Measurements from ENCODE around the gene GIPC2. TPM values are rescaled to one million over a fixed set of nuclear protein-coding genes. Genes with fewer than 3 reads are reported as not detected.
"Not testable (repeated sequence)": the region's sequence is repeated elsewhere in the genome, so short reads cannot be mapped to it uniquely, and the experiment has no call there.

The GIPC2 gene
- total and polyA plus RNA-seq, 11 donors: 0.99 to 4.0 (median 2.5) TPM

DNA sequence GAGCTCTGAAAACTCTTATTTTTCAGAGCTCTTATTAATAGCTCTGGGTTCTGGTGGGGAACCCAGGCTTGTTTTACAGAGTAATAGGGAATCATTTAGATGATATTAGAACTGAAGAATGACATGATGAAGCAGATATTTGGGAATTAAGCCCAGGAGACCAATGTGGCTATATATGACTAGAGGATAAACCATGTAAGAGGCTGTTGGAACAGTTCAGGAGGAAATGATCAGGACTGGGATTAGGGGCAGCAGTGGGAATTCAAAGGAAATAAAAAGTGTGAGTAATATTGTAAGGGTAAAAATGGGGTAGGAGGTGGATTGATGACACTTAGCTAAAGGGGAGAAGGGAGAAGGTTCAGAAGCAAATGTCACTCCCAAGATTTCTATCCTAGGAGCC is 58.6 kb downstream of the GIPC2 start:
- peak overlapping the region in 3 of 12 donors; percentile 14 to 37 (median 35) for H3K27ac ChIP-seq
- intact Hi-C loops (cut with DNase I): loop anchor here in 3 of 10 donors (5.0 to 10.0 kb wide), 3 partner anchors 57 to 70 kb away; partner anchors contain the start of gene GIPC2 (in 2 of the 3)
- no peak overlapping the region for H3K4me3 ChIP-seq
- no peaks in the 10 kb centered on the region for H3K27me3 ChIP-seq
- no peaks in the 10 kb centered on the region for H3K9me3 ChIP-seq
- peaks cover 0 to 33% (median 17%) of the 10 kb centered on the region in 12 donors for H3K4me1 ChIP-seq
- DNase-seq (no peak), ATAC-seq (no peak)
- H3K36me3 ChIP-seq: no peaks in the 10 kb centered on the region
- TF ChIP-seq, protein P1, sequence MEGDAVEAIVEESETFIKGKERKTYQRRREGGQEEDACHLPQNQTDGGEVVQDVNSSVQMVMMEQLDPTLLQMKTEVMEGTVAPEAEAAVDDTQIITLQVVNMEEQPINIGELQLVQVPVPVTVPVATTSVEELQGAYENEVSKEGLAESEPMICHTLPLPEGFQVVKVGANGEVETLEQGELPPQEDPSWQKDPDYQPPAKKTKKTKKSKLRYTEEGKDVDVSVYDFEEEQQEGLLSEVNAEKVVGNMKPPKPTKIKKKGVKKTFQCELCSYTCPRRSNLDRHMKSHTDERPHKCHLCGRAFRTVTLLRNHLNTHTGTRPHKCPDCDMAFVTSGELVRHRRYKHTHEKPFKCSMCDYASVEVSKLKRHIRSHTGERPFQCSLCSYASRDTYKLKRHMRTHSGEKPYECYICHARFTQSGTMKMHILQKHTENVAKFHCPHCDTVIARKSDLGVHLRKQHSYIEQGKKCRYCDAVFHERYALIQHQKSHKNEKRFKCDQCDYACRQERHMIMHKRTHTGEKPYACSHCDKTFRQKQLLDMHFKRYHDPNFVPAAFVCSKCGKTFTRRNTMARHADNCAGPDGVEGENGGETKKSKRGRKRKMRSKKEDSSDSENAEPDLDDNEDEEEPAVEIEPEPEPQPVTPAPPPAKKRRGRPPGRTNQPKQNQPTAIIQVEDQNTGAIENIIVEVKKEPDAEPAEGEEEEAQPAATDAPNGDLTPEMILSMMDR (IDR thresholded peaks at IDR 0.05): no peak
- TF ChIP-seq POLR2A (IDR thresholded peaks at IDR 0.05): no peak

DNA sequence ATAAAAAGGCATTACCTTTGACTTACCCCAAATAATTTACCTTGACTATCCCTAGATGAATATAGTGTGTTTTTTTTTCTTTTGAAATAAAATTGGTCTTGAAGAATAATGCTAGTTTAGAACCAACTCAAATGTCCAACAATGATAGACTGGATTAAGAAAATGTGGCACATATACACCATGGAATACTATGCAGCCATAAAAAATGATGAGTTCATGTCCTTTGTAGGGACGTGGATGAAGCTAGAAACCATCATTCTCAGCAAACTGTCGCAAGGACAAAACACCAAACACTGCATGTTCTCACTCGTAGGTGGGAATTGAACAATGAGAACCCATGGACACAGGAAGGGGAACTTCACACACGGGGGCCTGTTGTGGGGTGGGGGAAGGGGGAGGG is 63.9 kb downstream of the GIPC2 start:
- H3K4me1 ChIP-seq, H3K27me3 ChIP-seq, H3K4me3 ChIP-seq, H3K27ac ChIP-seq, H3K36me3 ChIP-seq, DNase-seq, ATAC-seq, H3K9me3 ChIP-seq: not testable (repeated sequence)
- intact Hi-C loops (cut with DNase I): loop anchor here (5.0 to 10.0 kb wide), 9 partner anchors 57 to 965 kb away; partner anchors contain the start of genes FUBP1 (in 4 of the 10), GIPC2 (in 4 of the 10) and DNAJB4 (in 1 of the 10)
- 84 to 94% (median 88%) methylated on average over 4 of the region's 4 CpGs for WGBS, 4 donors

DNA sequence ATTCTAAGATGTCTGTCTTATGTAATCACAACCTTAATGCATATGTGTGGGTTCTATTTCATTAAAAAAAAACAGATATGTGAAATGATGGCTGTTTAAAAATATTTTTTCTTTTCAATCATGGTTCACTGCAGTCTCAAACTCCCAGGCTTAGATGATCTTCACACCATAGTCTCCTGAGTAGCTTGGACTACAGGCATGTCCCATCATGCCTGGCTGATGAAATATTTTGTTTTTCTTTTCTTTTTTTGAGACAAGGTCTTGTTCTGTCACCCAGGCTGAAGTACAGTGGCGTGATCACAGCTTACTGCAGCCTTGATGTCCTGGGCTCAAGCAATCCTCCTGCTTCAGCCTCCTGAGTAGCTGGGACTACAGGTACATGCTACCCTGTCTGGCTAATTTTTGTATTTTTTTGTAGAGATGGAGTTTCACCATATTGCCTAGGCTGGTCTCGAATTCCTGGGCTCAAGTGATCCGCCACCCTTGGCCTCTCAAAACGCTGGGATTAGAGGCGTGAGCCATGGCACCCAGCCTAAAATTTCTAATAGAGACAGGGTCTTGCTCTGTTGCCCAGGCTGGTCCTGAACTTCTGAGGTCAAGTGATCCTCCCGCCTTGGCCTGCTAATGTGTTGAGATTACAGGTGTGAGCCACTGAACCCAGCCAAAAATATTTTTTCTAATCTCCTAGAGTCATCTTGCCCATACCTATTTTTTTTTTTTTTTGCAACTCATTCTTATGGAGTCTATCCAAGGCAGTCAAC is 67.6 kb downstream of the GIPC2 start:
- intact Hi-C loops (cut with DNase I): loop anchor here (5.0 to 10.0 kb wide), 7 partner anchors 61 to 969 kb away; partner anchors contain the start of genes FUBP1 (in 4 of the 10), GIPC2 (in 3 of the 10) and DNAJB4 (in 1 of the 10)
- DNase-seq: no peak
- no peak overlapping the region for H3K4me3 ChIP-seq
- H3K27ac ChIP-seq: peak overlapping the region in 1 of 12 donors; percentile 63
- no peaks in the 10 kb centered on the region for H3K9me3 ChIP-seq
- peaks cover 0 to 7% (median 5%) of the 10 kb centered on the region in 12 donors for H3K4me1 ChIP-seq
- ATAC-seq: no peak
- no peaks in the 10 kb centered on the region for H3K27me3 ChIP-seq
- WGBS, 4 donors: 84 to 92% (median 86%) methylated on average over 6 of the region's 6 CpGs
- no peak for TF ChIP-seq POLR2A (IDR thresholded peaks at IDR 0.05)
- TF ChIP-seq, protein P1 (IDR thresholded peaks at IDR 0.05): no peak
- no peaks in the 10 kb centered on the region for H3K36me3 ChIP-seq

DNA sequence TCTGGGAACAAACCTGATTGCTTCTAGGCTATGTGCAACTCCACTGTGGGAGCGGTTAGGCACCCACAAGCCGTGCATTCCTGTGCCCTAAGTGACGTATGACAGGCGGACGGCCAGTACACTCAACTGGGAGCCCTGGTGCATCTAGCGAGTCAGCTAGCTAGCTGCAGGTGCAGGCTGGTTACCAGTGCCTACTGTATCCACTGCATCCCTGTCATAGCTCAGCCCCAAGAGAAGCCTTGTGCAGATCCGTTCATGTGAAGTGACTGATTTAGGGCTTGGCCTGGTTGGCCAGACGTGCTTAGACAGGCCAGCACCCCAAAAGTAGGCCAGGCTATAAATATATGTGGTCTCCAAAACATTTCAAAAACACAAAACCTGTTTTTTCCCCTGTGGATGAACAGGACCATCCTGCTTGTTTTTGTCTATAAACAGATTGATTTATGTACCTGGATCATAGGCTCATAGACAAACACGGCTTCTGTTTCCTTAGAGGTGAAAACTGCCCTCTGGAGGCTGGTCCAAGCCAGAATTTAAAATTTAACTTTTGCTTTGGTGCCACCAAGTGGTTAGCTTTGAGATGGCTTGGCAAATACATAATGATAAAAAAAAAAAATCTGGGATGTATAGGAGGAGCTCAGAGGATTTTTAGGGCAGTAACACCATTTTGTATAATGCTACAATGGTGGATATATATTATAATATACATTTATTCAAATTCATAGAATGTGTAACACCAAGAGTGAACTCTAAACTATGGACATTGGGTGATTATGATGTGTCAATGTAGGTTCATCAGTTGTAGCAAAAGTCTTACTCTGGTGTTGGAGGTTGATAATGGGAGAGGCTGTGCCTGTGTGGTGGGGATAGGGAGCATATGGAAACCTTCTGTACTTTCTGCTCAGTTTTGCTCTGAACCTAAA is 68.5 kb downstream of the GIPC2 start:
- intact Hi-C loops (cut with DNase I): loop anchor here (1.0 to 10.0 kb wide), 12 partner anchors 62 to 969 kb away; partner anchors contain the start of genes FUBP1 (in 8 of the 10), GIPC2 (in 3 of the 10) and DNAJB4 (in 1 of the 10)
- DNase-seq (peak in 4 of 5 donors; percentile 37 to 52 (median 47)), ATAC-seq (peak; percentile 45 to 85 (median 73))
- TF ChIP-seq, protein P1 (IDR thresholded peaks at IDR 0.05): peak; percentile 79 to 98 (median 88)
- no peak for TF ChIP-seq POLR2A (IDR thresholded peaks at IDR 0.05)
- Histone ChIP-seq H3K36me3 (no peaks in the 10 kb centered on the region), H3K27ac (peak overlapping the region in 4 of 12 donors; percentile 22 to 63 (median 40)), H3K9me3 (no peaks in the 10 kb centered on the region), H3K4me1 (peaks cover 0 to 7% (median 5%) of the 10 kb centered on the region in 12 donors), H3K4me3 (peak overlapping the region in 2 of 12 donors; percentile 1 to 11), H3K27me3 (no peaks in the 10 kb centered on the region)
- WGBS, 4 donors: 53 to 64% (median 62%) methylated on average over 9 of the region's 9 CpGs

DNA sequence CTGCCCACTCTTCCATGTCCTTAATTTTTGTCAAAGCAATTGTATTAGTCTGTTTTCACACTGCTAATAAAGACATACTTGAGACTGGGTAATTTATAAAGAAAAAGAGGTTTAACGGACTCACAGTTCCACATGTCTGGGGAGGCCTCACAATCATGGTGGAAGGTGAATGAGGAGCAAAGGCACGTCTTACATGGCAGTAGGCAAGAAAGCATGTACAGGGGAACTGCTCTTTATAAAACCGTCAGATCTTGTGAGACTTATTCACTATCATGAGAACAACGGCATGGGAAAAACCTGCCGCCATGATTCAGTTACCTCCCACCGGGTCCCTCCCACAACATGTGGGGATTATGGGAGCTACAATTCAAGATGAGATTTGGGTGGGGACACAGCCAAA is 74.7 kb downstream of the GIPC2 start:
- H3K4me1 ChIP-seq, DNase-seq, H3K4me3 ChIP-seq, H3K27me3 ChIP-seq, H3K9me3 ChIP-seq, ATAC-seq, H3K27ac ChIP-seq, H3K36me3 ChIP-seq: not testable (repeated sequence)
- 94 to 97% (median 96%) methylated on average over 6 of the region's 6 CpGs for WGBS, 4 donors
- intact Hi-C loops (cut with DNase I): loop anchor here in 1 of 10 donors (10.0 kb wide), 1 partner anchor 326 kb away; no protein-coding TSS in a partner anchor

Measured in heart left ventricle (tissue), 16 donors.